Colonic mucosa (tissue), 4 donors: ENCODE measurements around the gene ETFA. TPM values are rescaled to one million over a fixed set of nuclear protein-coding genes. Genes with fewer than 3 reads are reported as not detected.

Source experiments
- DNase-seq: peaks from one replicate; pipeline ENCODE4 v3.0.0-alpha.2; 2020
- H3K27ac ChIP-seq: fragments of 200-600 bp; one replicate; pipeline ENCODE4 v1.8.0; 2021
- H3K27me3 ChIP-seq: fragments of 200-600 bp; one replicate; pipeline ENCODE4 v1.8.0; 2021
- H3K36me3 ChIP-seq: fragments of 200-600 bp; one replicate; pipeline ENCODE4 v1.8.0; 2021
- H3K4me1 ChIP-seq: fragments of 200-600 bp; one replicate; pipeline ENCODE4 v1.8.0; 2021; ENCODE audit warnings: mild to moderate bottlenecking
- H3K4me3 ChIP-seq: fragments of 200-600 bp; one replicate; pipeline ENCODE4 v1.8.0; 2021
- H3K9ac ChIP-seq, 2 donors: one replicate each; pipeline ENCODE4 v1.7.0; 2013; ENCODE audit warnings: control low read depth in 2 of 2, low read depth in 2 of 2, low read length in 2 of 2
- H3K9me3 ChIP-seq: fragments of 200-600 bp; one replicate; pipeline ENCODE4 v1.8.0; 2021
- intact Hi-C: fragments of 100-400 bp; cut with DNase I; formaldehyde crosslinking; loops from one replicate; pipeline ENCODE4 v1.14.1; 2022
- total RNA-seq, 2 donors: library from RNA; stranded (reverse); fragmentation: NEBNext Ultra II Directional in 1 of 2; extraction: Animal tissue kit (Norgen Biotek cat#: 25700) in 1 of 2; gene quantifications; one replicate each; pipeline ENCODE4 v1.2.1, GENCODE V29; 2021
- TF ChIP-seq, protein P1 (sequence below): fragments of 200-600 bp; IDR thresholded peaks from one replicate; pipeline ENCODE4 v1.8.0; 2022; ENCODE audit warnings: antibody characterized with exemption, mild to moderate bottlenecking
- donor health status: healthy.
- donor health status: DM: no; HTN: no; CAD: no.
- donor health status: DM: no; HTN: no; CAD: no.

Gene ETFA
- total RNA-seq, 2 donors from 2014 or later: 300 to 366 TPM

DNA sequence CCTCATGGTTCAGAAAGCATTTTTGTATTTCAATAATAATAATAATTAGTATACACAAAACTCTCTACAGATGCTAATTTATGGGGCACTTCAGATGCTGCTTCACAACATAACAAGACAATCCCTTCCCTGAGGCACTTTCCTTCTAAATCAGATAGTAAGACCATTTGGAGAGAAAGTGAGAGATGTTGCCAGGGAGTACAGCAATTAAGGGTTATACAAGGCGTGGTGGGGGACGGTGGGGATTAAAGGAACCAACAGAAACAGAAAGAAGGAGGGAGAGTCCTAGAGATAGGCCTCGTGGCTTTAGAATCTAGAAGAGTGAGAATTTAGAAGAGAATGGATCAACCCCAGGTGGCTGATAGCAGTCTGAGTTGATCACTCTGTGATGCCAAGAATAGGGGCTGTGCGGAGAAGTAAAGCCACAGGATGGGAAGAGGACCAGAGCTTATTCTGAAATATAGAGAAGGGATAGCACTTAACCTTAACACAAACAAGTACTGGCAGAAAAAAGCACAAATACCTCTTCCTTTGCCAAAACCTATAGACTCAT, 76.9 kb downstream of the ETFA start:
- no peaks in the 10 kb centered on the region for H3K4me1 ChIP-seq

DNA sequence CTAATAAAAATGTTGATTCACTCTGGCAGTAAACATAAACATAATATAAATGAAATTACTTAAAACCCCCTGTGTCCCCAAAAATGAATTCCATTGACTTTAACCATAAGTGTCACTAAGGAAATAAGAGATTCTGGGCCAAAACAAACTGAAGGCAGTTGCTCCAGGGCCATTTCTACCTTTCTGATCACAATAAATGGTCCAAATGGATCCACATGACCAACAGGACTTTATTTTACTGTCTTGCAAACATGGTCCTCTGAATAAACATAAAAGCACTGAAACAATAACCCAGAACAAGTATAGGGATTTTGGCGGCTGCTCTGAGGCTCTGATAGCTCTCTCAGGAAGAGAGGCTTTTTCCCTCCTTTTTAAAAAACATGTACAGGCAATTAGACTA, 77.3 kb downstream of the ETFA start:
- intact Hi-C loops: no loop called here
- Histone ChIP-seq H3K9me3 (no peaks in the 10 kb centered on the region), H3K36me3 (peaks cover 7% of the 10 kb centered on the region), H3K9ac (no peak overlapping the region), H3K4me1 (no peaks in the 10 kb centered on the region), H3K27ac (no peak overlapping the region), H3K4me3 (no peak overlapping the region), H3K27me3 (no peaks in the 10 kb centered on the region)
- TF ChIP-seq, protein P1, sequence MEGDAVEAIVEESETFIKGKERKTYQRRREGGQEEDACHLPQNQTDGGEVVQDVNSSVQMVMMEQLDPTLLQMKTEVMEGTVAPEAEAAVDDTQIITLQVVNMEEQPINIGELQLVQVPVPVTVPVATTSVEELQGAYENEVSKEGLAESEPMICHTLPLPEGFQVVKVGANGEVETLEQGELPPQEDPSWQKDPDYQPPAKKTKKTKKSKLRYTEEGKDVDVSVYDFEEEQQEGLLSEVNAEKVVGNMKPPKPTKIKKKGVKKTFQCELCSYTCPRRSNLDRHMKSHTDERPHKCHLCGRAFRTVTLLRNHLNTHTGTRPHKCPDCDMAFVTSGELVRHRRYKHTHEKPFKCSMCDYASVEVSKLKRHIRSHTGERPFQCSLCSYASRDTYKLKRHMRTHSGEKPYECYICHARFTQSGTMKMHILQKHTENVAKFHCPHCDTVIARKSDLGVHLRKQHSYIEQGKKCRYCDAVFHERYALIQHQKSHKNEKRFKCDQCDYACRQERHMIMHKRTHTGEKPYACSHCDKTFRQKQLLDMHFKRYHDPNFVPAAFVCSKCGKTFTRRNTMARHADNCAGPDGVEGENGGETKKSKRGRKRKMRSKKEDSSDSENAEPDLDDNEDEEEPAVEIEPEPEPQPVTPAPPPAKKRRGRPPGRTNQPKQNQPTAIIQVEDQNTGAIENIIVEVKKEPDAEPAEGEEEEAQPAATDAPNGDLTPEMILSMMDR: no peak
- no peak for DNase-seq

More for the DNA sequence above, 76.9 kb downstream of the ETFA start:
- intact Hi-C loops: no loop called here
- TF ChIP-seq, protein P1: no peak
- Histone ChIP-seq H3K36me3 (peaks cover 7% of the 10 kb centered on the region), H3K9ac (no peak overlapping the region), H3K9me3 (no peaks in the 10 kb centered on the region), H3K27me3 (no peaks in the 10 kb centered on the region), H3K4me3 (no peak overlapping the region), H3K27ac (no peak overlapping the region)
- DNase-seq: no peak

DNA sequence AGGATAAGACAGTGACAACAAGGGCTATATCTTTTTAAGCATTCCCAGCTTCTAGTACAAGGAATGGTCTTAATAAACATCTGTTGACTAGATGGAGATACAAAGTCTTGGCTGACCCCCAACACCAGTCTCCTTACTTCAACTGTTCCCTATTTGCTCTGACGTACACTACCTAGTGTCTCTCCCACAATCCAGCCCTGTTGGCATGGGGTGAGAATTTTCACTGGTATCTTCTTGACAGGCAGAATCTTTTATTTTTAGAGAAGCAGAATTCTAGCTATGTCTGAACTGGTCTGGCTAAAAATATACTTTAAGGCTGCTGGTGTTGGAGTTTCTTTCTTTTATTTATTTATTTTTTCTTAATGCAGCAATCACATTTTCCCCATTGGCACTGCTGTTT, 82.0 kb downstream of the ETFA start:
- intact Hi-C loops: no loop called here
- Histone ChIP-seq H3K9me3 (no peaks in the 10 kb centered on the region), H3K36me3 (peaks cover 7% of the 10 kb centered on the region), H3K9ac (no peak overlapping the region), H3K4me3 (no peak overlapping the region), H3K27ac (no peak overlapping the region), H3K27me3 (no peaks in the 10 kb centered on the region), H3K4me1 (no peaks in the 10 kb centered on the region)
- DNase-seq: no peak
- TF ChIP-seq, protein P1: no peak

DNA sequence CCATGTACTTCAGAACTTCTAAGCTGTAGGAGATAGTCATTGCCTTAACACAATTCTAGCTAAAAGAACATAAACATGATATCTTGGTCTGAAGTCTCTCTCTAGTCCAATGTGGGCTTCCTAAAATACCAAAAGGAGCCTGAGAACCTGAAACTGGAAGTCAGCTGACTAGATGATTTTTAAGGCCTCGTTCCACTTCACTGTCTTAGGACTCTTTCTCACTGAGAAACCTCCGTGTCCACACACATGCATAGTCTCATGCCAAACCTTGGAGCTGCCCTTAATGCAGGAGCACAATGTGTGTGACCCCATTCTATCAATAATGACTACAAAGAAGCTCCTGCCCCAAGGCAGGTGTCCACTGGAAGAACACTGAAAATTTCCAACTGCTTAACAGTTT, 87.7 kb downstream of the ETFA start:
- Histone ChIP-seq H3K4me1 (no peaks in the 10 kb centered on the region), H3K4me3 (no peak overlapping the region), H3K36me3 (no peaks in the 10 kb centered on the region), H3K27ac (no peak overlapping the region), H3K9ac (no peak overlapping the region), H3K27me3 (no peaks in the 10 kb centered on the region), H3K9me3 (no peaks in the 10 kb centered on the region)
- TF ChIP-seq, protein P1: no peak
- intact Hi-C loops: no loop called here
- no peak for DNase-seq

DNA sequence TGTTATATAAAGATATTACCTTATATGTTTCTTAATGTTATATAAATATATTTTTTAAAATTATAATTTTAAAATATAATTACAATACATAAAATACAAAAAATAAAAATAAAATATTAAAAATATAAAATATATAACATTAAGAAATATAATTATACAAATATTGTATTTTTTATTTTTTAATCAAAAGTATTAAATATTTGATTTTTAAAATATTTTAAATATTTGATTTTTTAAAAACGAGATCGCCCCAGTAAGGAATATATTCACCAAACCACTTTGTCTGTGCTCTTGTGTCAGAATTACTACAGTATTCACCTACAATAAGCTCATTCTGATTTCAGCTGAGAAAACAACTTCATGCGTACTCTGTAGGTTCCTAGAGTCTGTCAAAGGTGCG, 89.1 kb downstream of the ETFA start:
- TF ChIP-seq, protein P1: no peak
- Histone ChIP-seq H3K9ac (no peak overlapping the region), H3K4me1 (no peaks in the 10 kb centered on the region), H3K27me3 (no peaks in the 10 kb centered on the region), H3K27ac (no peak overlapping the region), H3K4me3 (no peak overlapping the region), H3K9me3 (no peaks in the 10 kb centered on the region), H3K36me3 (no peaks in the 10 kb centered on the region)
- intact Hi-C loops: no loop called here
- DNase-seq: no peak
